Activated B cell treated with CpG ODN at 0.5 μM for 24 hours (primary cell): Measurements from ENCODE around the gene CD163. TPM values are rescaled to one million over a fixed set of nuclear protein-coding genes. Genes with fewer than 3 reads are reported as not detected.

Source experiments
- ATAC-seq: fragments of 200-7000 bp; cut with Tn5 transposase; one replicate; pipeline ENCODE4 v1.10.0; 2021; ENCODE audit warnings: low read depth, mild to moderate bottlenecking, moderate library complexity
- CTCF ChIA-PET: fragments of 350-600 bp; sonication (Branson Sonifier 250); formaldehyde crosslinking; loops from one replicate; lab custom pipeline; 2021; ENCODE audit warnings: antibody characterized with exemption; lab: Charles Lee
- POLR2A ChIA-PET: fragments of 350-600 bp; sonication (Branson Sonifier 250); formaldehyde crosslinking; loops from one replicate; lab custom pipeline; 2021; ENCODE audit warnings: antibody characterized with exemption; lab: Charles Lee
- DNase-seq: peaks from one replicate; pipeline ENCODE4 v3.0.0; 2022
- H3K27ac Mint-ChIP-seq: one replicate; pipeline ENCODE4 v1.8.0; 2020; ENCODE audit warnings: mixed read lengths
- H3K27me3 Mint-ChIP-seq: one replicate; pipeline ENCODE4 v1.8.0; 2021; ENCODE audit warnings: mixed read lengths
- H3K36me3 Mint-ChIP-seq: one replicate; pipeline ENCODE4 v1.8.0; 2021; ENCODE audit warnings: low read depth, mixed read lengths
- H3K4me1 Mint-ChIP-seq: one replicate; pipeline ENCODE4 v1.8.0; 2021; ENCODE audit warnings: mixed read lengths
- H3K4me3 Mint-ChIP-seq: one replicate; pipeline ENCODE4 v1.8.0; 2020; ENCODE audit warnings: mild to moderate bottlenecking, mixed read lengths
- H3K9me3 Mint-ChIP-seq: one replicate; pipeline ENCODE4 v1.8.0; 2020; ENCODE audit warnings: mixed read lengths
- intact Hi-C: fragments of 100-400 bp; cut with micrococcal nuclease; formaldehyde crosslinking; loops from one replicate; pipeline ENCODE4 v1.15.1; 2024
- total RNA-seq: library from RNA; stranded (reverse); gene quantifications from 2 replicates; pipeline ENCODE4 v1.2.3, GENCODE V29; 2022
- TF ChIP-seq, protein P1 (sequence below): fragments of 200-600 bp; IDR thresholded peaks from one replicate; pipeline ENCODE4 v1.8.0; 2022; ENCODE audit warnings: antibody characterized with exemption, mild to moderate bottlenecking

CD163 gene
- total RNA-seq, 1 donor from 2014 or later, result 0.80 TPM

GRCh38 chr12:7483343-7483742, 20.2 kb downstream of the CD163 start:
- H3K4me1 Mint-ChIP-seq, result no peaks in the 10 kb centered on the region
- no peak overlapping the region for H3K4me3 Mint-ChIP-seq
- intact Hi-C loops, result no loop called here
- ChIA-PET POLR2A (no interaction called here), CTCF (no interaction called here)
- TF ChIP-seq, protein P1, sequence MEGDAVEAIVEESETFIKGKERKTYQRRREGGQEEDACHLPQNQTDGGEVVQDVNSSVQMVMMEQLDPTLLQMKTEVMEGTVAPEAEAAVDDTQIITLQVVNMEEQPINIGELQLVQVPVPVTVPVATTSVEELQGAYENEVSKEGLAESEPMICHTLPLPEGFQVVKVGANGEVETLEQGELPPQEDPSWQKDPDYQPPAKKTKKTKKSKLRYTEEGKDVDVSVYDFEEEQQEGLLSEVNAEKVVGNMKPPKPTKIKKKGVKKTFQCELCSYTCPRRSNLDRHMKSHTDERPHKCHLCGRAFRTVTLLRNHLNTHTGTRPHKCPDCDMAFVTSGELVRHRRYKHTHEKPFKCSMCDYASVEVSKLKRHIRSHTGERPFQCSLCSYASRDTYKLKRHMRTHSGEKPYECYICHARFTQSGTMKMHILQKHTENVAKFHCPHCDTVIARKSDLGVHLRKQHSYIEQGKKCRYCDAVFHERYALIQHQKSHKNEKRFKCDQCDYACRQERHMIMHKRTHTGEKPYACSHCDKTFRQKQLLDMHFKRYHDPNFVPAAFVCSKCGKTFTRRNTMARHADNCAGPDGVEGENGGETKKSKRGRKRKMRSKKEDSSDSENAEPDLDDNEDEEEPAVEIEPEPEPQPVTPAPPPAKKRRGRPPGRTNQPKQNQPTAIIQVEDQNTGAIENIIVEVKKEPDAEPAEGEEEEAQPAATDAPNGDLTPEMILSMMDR, result no peak
- DNase-seq (no peak), ATAC-seq (no peak)
- no peaks in the 10 kb centered on the region for H3K9me3 Mint-ChIP-seq
- H3K27ac Mint-ChIP-seq, result no peak overlapping the region
- H3K27me3 Mint-ChIP-seq, result no peaks in the 10 kb centered on the region
- H3K36me3 Mint-ChIP-seq, result no peaks in the 10 kb centered on the region

- no peaks in the 10 kb centered on the region for H3K9me3 Mint-ChIP-seq
- H3K4me1 Mint-ChIP-seq, result no peaks in the 10 kb centered on the region
- intact Hi-C loops, result no loop called here
- TF ChIP-seq, protein P1, result no peak
- H3K27ac Mint-ChIP-seq, result no peak overlapping the region
- POLR2A ChIA-PET, result no interaction called here
- H3K27me3 Mint-ChIP-seq, result no peaks in the 10 kb centered on the region
- no peaks in the 10 kb centered on the region for H3K36me3 Mint-ChIP-seq
- DNase-seq, result no peak
- ATAC-seq, result no peak
- CTCF ChIA-PET, result interaction anchor here (0.6 kb wide), 1 partner anchor 16 kb away, joined by 3 read pairs; no protein-coding TSS in a partner anchor
- no peak overlapping the region for H3K4me3 Mint-ChIP-seq
Measured at GRCh38 chr12:7479771-7480170, 23.8 kb downstream of the CD163 start.

DNA sequence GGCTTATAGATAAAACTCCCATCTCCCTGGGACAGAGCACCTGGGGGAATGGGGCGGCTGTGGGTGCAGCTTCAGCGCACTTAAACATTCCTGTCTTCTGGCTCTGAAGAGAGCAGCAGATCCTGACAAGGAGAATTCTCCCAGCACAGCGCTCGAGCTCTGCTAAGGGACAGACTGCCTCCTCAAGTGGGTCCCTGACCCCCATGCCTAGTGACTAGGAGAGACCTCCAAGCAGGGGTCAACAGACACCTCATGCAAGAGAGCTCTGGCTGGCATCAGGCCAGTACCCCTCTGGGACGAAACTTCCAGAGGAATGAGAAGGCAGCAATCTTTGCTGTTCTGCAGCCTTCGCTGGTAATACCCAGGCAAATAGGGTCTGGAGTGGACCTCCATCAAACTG, 31.5 kb downstream of the CD163 start:
- intact Hi-C loops, result no loop called here
- Mint-ChIP-seq H3K27me3 (peaks cover 12% of the 10 kb centered on the region), H3K27ac (no peak overlapping the region), H3K36me3 (no peaks in the 10 kb centered on the region), H3K4me1 (no peaks in the 10 kb centered on the region), H3K9me3 (peaks cover 17% of the 10 kb centered on the region), H3K4me3 (no peak overlapping the region)
- TF ChIP-seq, protein P1, result no peak
- CTCF ChIA-PET, result no interaction called here
- ATAC-seq (no peak), DNase-seq (no peak)
- POLR2A ChIA-PET, result no interaction called here

DNA sequence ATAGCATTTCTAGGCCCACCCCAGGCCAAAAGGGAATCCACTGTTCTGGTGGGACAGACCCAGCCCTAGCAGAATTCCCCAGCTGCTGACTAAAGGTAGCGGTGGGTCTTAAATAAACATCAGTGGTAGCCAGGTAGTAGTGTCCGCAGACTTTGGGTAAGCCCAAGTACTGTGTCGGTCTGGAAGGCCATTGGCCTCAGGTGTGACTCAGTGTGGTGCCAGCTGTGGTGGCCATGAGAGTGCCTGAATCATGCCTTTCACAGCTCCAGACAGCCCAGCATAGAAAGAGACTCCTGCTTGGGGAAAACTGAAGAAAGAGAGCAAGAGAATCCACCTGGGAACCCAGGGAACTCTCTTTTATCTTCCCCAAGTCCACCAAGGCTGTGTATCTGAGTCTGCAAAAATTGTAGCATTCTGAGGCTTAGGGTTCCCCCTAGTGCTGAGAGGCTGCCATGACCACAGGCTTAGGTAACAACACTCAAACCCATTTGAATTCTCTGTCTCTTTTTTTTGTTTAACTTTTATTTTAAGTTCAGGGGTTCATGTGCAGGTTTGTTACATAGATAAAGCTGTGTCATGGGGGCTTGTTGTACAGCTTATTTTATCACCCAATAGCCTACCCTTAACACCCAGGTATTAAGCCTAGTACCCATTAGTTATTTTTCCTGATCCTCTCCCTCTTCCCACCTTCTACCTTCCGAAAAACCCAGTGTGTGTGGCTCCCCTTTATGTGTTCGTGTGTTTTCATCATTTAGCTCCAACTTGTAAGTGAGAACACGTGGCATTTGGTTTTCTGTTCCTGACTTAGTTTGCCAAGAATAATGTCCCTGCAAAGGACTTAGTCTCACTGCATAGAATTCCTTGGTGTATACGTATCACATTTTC, 43.0 kb downstream of the CD163 start:
- Mint-ChIP-seq H3K9me3 (no peaks in the 10 kb centered on the region), H3K4me3 (no peak overlapping the region), H3K36me3 (no peaks in the 10 kb centered on the region), H3K4me1 (no peaks in the 10 kb centered on the region), H3K27ac (no peak overlapping the region), H3K27me3 (peaks cover 5% of the 10 kb centered on the region)
- ChIA-PET POLR2A (no interaction called here), CTCF (no interaction called here)
- TF ChIP-seq, protein P1, result no peak
- DNase-seq (no peak), ATAC-seq (no peak)
- intact Hi-C loops, result loop anchor here (1.0 to 5.0 kb wide), 2 partner anchors 177 to 241 kb away; no protein-coding TSS in a partner anchor

GRCh38 chr12:7459973-7460372, 43.6 kb downstream of the CD163 start:
- no peak overlapping the region for H3K27ac Mint-ChIP-seq
- H3K4me3 Mint-ChIP-seq, result no peak overlapping the region
- H3K27me3 Mint-ChIP-seq, result no peaks in the 10 kb centered on the region
- H3K36me3 Mint-ChIP-seq, result no peaks in the 10 kb centered on the region
- H3K4me1 Mint-ChIP-seq, result no peaks in the 10 kb centered on the region
- TF ChIP-seq, protein P1, result no peak
- ChIA-PET POLR2A (no interaction called here), CTCF (no interaction called here)
- no peak for ATAC-seq
- DNase-seq, result no peak
- intact Hi-C loops, result loop anchor here (1.0 to 5.0 kb wide), 2 partner anchors 177 to 241 kb away; no protein-coding TSS in a partner anchor
- H3K9me3 Mint-ChIP-seq, result no peaks in the 10 kb centered on the region
